ENCODE data around the gene OR51E1.

OR51E1 gene

GRCh38 chr11:4610258-4610935, 33.4 kb upstream of the OR51E1 start:
- peak; percentile 3 for DNase-seq
- no peak overlapping the region for H3K4ac ChIP-seq (ENCODE audit: low read depth, low read length)
- H3K27ac ChIP-seq (ENCODE audit: low read depth, low read length) = no peak overlapping the region
- H3K56ac ChIP-seq (ENCODE audit: low read length) = no peak overlapping the region
- H3K23ac ChIP-seq (ENCODE audit: low read length) = no peak overlapping the region
- H3K36me3 ChIP-seq (ENCODE audit: control insufficient read depth, insufficient read depth, low read length) = no peaks in the 10 kb centered on the region
- no peak overlapping the region for H2AK5ac ChIP-seq (ENCODE audit: low read length)
- WGBS (ENCODE audit: extremely low coverage, insufficient coverage, low lambda C conversion rate) = no CpG with 5 or more reads among the region's 3 CpGs
- no peak overlapping the region for H2BK120ac ChIP-seq (ENCODE audit: low read depth, low read length)
- H2BK5ac ChIP-seq (ENCODE audit: low read length) = no peak overlapping the region
- peaks cover 2% of the 10 kb centered on the region for H3K4me1 ChIP-seq (ENCODE audit: control insufficient read depth, low read depth, low read length)
- no peak overlapping the region for H2BK15ac ChIP-seq (replicated peaks; ENCODE audit: low read depth)
- H4K8ac ChIP-seq (ENCODE audit: low read depth, low read length) = no peak overlapping the region
- no peaks in the 10 kb centered on the region for H3K79me1 ChIP-seq (ENCODE audit: low read length)
- H3K9ac ChIP-seq (ENCODE audit: low read length) = no peak overlapping the region
- no peaks in the 10 kb centered on the region for H3K27me3 ChIP-seq (ENCODE audit: insufficient read depth, low read length, poor library complexity)
- no peaks in the 10 kb centered on the region for H3K79me2 ChIP-seq (ENCODE audit: control insufficient read depth, insufficient read depth, low read length)
- no peak overlapping the region for H4K5ac ChIP-seq (ENCODE audit: low read length)
- no peak overlapping the region for H3K18ac ChIP-seq (ENCODE audit: low read length)
- H3K4me2 ChIP-seq (ENCODE audit: low read length) = no peak overlapping the region
- H3K4me3 ChIP-seq (ENCODE audit: low read length) = no peak overlapping the region

DNA sequence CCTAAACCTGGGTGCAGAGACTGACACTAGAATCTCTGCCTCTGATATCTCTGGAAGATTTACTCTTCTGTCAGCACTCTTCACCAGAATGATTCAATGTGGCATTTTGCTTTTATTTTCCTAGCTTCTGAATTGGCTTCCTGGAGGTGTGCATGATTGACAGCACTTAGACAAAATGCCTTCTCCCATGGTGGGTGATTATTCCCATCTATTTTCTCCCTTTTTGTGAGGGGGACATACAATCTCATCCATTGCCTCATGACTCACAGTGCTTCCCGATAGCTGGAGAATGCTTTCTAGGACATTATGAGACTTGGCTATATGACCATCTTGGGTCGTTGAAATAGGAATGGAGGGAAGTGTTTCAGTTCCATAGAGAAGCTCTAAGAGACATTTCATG, 31.8 kb upstream of the OR51E1 start:
- no peak overlapping the region for H4K8ac ChIP-seq (ENCODE audit: low read depth, low read length)
- no peak overlapping the region for H2AK5ac ChIP-seq (ENCODE audit: low read length)
- no peak overlapping the region for H3K4ac ChIP-seq (ENCODE audit: low read depth, low read length)
- H4K5ac ChIP-seq (ENCODE audit: low read length) = no peak overlapping the region
- no peaks in the 10 kb centered on the region for H3K79me1 ChIP-seq (ENCODE audit: low read length)
- H3K36me3 ChIP-seq (ENCODE audit: control insufficient read depth, insufficient read depth, low read length) = no peaks in the 10 kb centered on the region
- no peak overlapping the region for H3K18ac ChIP-seq (ENCODE audit: low read length)
- no peak overlapping the region for H3K27ac ChIP-seq (ENCODE audit: low read depth, low read length)
- no peak overlapping the region for H3K4me2 ChIP-seq (ENCODE audit: low read length)
- H3K56ac ChIP-seq (ENCODE audit: low read length) = no peak overlapping the region
- no peak overlapping the region for H3K9ac ChIP-seq (ENCODE audit: low read length)
- H2BK120ac ChIP-seq (ENCODE audit: low read depth, low read length) = no peak overlapping the region
- H3K27me3 ChIP-seq (ENCODE audit: insufficient read depth, low read length, poor library complexity) = no peaks in the 10 kb centered on the region
- no peaks in the 10 kb centered on the region for H3K79me2 ChIP-seq (ENCODE audit: control insufficient read depth, insufficient read depth, low read length)
- no peak for DNase-seq
- peaks cover 1% of the 10 kb centered on the region for H3K4me1 ChIP-seq (ENCODE audit: control insufficient read depth, low read depth, low read length)
- no peak overlapping the region for H3K4me3 ChIP-seq (ENCODE audit: low read length)
- no CpG with 5 or more reads among the region's 2 CpGs for WGBS (ENCODE audit: extremely low coverage, insufficient coverage, low lambda C conversion rate)
- H2BK15ac ChIP-seq (replicated peaks; ENCODE audit: low read depth) = no peak overlapping the region
- no peak overlapping the region for H3K23ac ChIP-seq (ENCODE audit: low read length)
- H2BK5ac ChIP-seq (ENCODE audit: low read length) = no peak overlapping the region

- no peak for DNase-seq
- Histone ChIP-seq H3K79me2 (ENCODE audit: control insufficient read depth, insufficient read depth, low read length) (no peaks in the 10 kb centered on the region), H2AK5ac (ENCODE audit: low read length) (no peak overlapping the region), H3K56ac (ENCODE audit: low read length) (no peak overlapping the region), H3K9ac (ENCODE audit: low read length) (no peak overlapping the region), H3K79me1 (ENCODE audit: low read length) (no peaks in the 10 kb centered on the region), H4K8ac (ENCODE audit: low read depth, low read length) (no peak overlapping the region), H2BK120ac (ENCODE audit: low read depth, low read length) (no peak overlapping the region), H2BK5ac (ENCODE audit: low read length) (no peak overlapping the region), H3K4me3 (ENCODE audit: low read length) (no peak overlapping the region), H3K4me2 (ENCODE audit: low read length) (no peak overlapping the region), H3K23ac (ENCODE audit: low read length) (no peak overlapping the region), H3K4ac (ENCODE audit: low read depth, low read length) (no peak overlapping the region), H3K27me3 (ENCODE audit: insufficient read depth, low read length, poor library complexity) (no peaks in the 10 kb centered on the region), H3K36me3 (ENCODE audit: control insufficient read depth, insufficient read depth, low read length) (no peaks in the 10 kb centered on the region), H3K18ac (ENCODE audit: low read length) (no peak overlapping the region), H3K27ac (ENCODE audit: low read depth, low read length) (no peak overlapping the region), H3K4me1 (ENCODE audit: control insufficient read depth, low read depth, low read length) (no peaks in the 10 kb centered on the region), H2BK15ac (replicated peaks; ENCODE audit: low read depth) (no peak overlapping the region), H4K5ac (ENCODE audit: low read length) (no peak overlapping the region)
These were observed 27.8 kb upstream of the OR51E1 start for GRCh38 chr11:4615856-4616444.

DNA sequence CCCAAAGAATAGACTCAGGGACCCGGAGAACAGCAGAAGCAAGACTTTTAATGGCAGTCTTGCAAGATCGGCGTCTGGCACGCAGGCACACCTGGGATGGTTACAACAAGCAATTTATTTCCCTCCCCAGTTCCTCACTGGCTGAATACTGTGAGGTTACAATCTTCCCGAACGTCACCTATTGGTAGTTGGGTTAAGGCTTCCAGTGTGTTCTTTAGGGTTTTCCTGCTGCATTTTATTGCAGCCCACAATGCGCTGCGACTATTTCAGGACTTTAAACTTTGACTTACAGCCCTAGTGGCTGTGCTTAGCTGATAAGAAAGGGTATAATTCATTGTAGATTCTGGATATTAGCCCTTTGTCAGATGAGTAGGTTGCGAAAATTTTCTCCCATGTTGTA, 24.3 kb upstream of the OR51E1 start:
- Histone ChIP-seq H3K4ac (ENCODE audit: low read depth, low read length) (no peak overlapping the region), H3K27me3 (ENCODE audit: insufficient read depth, low read length, poor library complexity) (no peaks in the 10 kb centered on the region), H3K4me3 (ENCODE audit: low read length) (no peak overlapping the region), H3K56ac (ENCODE audit: low read length) (no peak overlapping the region), H3K79me2 (ENCODE audit: control insufficient read depth, insufficient read depth, low read length) (no peaks in the 10 kb centered on the region), H2BK5ac (ENCODE audit: low read length) (no peak overlapping the region), H3K4me2 (ENCODE audit: low read length) (no peak overlapping the region), H3K18ac (ENCODE audit: low read length) (no peak overlapping the region), H2BK15ac (replicated peaks; ENCODE audit: low read depth) (no peak overlapping the region), H3K9ac (ENCODE audit: low read length) (no peak overlapping the region), H4K5ac (ENCODE audit: low read length) (no peak overlapping the region), H3K79me1 (ENCODE audit: low read length) (no peaks in the 10 kb centered on the region), H4K8ac (ENCODE audit: low read depth, low read length) (no peak overlapping the region), H3K27ac (ENCODE audit: low read depth, low read length) (no peak overlapping the region), H2BK120ac (ENCODE audit: low read depth, low read length) (no peak overlapping the region), H3K23ac (ENCODE audit: low read length) (no peak overlapping the region), H2AK5ac (ENCODE audit: low read length) (no peak overlapping the region), H3K4me1 (ENCODE audit: control insufficient read depth, low read depth, low read length) (no peaks in the 10 kb centered on the region), H3K36me3 (ENCODE audit: control insufficient read depth, insufficient read depth, low read length) (no peaks in the 10 kb centered on the region)
- WGBS (ENCODE audit: extremely low coverage, insufficient coverage, low lambda C conversion rate) = no CpG with 5 or more reads among the region's 9 CpGs
- no peak for DNase-seq

- Histone ChIP-seq H3K4me3 (ENCODE audit: low read length) (no peak overlapping the region), H2BK15ac (replicated peaks; ENCODE audit: low read depth) (no peak overlapping the region), H3K79me2 (ENCODE audit: control insufficient read depth, insufficient read depth, low read length) (no peaks in the 10 kb centered on the region), H3K79me1 (ENCODE audit: low read length) (no peaks in the 10 kb centered on the region), H3K23ac (ENCODE audit: low read length) (no peak overlapping the region), H3K4me2 (ENCODE audit: low read length) (no peak overlapping the region), H2AK5ac (ENCODE audit: low read length) (no peak overlapping the region), H4K8ac (ENCODE audit: low read depth, low read length) (no peak overlapping the region), H3K4ac (ENCODE audit: low read depth, low read length) (no peak overlapping the region), H3K27ac (ENCODE audit: low read depth, low read length) (no peak overlapping the region), H2BK5ac (ENCODE audit: low read length) (no peak overlapping the region), H2BK120ac (ENCODE audit: low read depth, low read length) (no peak overlapping the region), H4K5ac (ENCODE audit: low read length) (no peak overlapping the region), H3K4me1 (ENCODE audit: control insufficient read depth, low read depth, low read length) (no peaks in the 10 kb centered on the region), H3K27me3 (ENCODE audit: insufficient read depth, low read length, poor library complexity) (no peaks in the 10 kb centered on the region), H3K36me3 (ENCODE audit: control insufficient read depth, insufficient read depth, low read length) (no peaks in the 10 kb centered on the region), H3K18ac (ENCODE audit: low read length) (no peak overlapping the region), H3K56ac (ENCODE audit: low read length) (no peak overlapping the region), H3K9ac (ENCODE audit: low read length) (no peak overlapping the region)
- WGBS (ENCODE audit: extremely low coverage, insufficient coverage, low lambda C conversion rate) = no CpG with 5 or more reads among the region's 15 CpGs
- peak; percentile 81 for DNase-seq
These were observed 17.3 kb upstream of the OR51E1 start for GRCh38 chr11:4626207-4627099.
